ENCODE results near the gene TOMM40L. TPM values are rescaled to one million over a fixed set of nuclear protein-coding genes. Genes with fewer than 3 reads are reported as not detected.

The TOMM40L gene
- total RNA-seq, 1 donor from 2014 or later, result 8.6 TPM

DNA sequence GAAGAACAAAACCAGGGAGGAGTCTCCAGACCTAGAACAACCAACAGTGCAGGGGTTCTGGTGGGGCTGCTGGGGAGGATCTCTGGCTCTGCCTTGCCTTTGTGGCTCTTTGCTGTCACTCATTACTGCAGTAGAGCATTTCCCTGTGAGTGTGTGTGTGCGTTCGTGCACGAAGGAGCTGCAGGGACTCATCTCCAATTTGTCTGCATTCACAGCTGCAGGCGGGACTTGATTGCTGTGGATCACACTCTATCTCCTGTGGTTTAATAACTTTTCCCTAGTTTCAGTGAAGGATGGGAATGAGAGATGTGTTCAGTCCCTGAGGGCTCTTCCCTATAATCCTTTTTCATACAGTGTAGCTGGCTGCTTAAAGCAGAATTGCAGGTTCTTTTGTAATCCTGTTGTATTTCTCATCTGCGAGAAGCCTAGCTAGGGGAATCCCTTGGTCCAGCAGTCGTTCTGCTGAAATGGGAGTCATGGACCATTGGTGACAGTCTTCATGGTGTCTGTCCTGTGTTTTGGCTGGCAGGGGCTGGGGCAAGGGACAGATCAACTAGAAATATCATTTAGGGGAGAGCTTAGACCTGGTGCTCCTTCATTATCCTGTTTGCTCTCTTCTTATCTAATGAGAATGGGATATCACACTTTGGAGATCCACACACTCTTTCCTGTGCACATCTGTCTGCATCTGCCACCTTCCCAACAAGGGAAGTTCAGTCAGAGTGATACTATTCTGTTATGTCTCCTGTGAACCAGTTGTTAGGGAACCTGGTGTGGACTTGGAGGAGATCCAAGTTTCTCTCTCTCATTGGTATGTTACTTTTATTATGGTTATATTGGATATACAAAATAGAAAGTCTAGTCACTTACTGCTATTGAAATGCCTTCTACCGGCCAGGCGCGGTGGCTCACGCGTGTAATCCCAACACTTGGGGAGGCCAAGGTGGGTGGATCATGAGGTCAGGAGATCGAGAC is 35.7 kb downstream of the TOMM40L start:
- DNase-seq (ENCODE audit: extremely low spot score, unreplicated experiment), result no peak
- H3K4me3 Mint-ChIP-seq (ENCODE audit: unreplicated experiment), result no peak overlapping the region
- H3K9me3 Mint-ChIP-seq (ENCODE audit: unreplicated experiment), result peaks cover 5% of the 10 kb centered on the region
- peaks cover 3% of the 10 kb centered on the region for H3K36me3 Mint-ChIP-seq (ENCODE audit: unreplicated experiment)
- TF ChIP-seq, protein P1, sequence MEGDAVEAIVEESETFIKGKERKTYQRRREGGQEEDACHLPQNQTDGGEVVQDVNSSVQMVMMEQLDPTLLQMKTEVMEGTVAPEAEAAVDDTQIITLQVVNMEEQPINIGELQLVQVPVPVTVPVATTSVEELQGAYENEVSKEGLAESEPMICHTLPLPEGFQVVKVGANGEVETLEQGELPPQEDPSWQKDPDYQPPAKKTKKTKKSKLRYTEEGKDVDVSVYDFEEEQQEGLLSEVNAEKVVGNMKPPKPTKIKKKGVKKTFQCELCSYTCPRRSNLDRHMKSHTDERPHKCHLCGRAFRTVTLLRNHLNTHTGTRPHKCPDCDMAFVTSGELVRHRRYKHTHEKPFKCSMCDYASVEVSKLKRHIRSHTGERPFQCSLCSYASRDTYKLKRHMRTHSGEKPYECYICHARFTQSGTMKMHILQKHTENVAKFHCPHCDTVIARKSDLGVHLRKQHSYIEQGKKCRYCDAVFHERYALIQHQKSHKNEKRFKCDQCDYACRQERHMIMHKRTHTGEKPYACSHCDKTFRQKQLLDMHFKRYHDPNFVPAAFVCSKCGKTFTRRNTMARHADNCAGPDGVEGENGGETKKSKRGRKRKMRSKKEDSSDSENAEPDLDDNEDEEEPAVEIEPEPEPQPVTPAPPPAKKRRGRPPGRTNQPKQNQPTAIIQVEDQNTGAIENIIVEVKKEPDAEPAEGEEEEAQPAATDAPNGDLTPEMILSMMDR (IDR thresholded peaks at IDR 0.05), result no peak
- peaks cover 58% of the 10 kb centered on the region for H3K27me3 Mint-ChIP-seq (ENCODE audit: unreplicated experiment)
- no peak overlapping the region for H3K27ac Mint-ChIP-seq (ENCODE audit: unreplicated experiment)
- H3K4me1 Mint-ChIP-seq (ENCODE audit: unreplicated experiment), result peaks cover 22% of the 10 kb centered on the region

DNA sequence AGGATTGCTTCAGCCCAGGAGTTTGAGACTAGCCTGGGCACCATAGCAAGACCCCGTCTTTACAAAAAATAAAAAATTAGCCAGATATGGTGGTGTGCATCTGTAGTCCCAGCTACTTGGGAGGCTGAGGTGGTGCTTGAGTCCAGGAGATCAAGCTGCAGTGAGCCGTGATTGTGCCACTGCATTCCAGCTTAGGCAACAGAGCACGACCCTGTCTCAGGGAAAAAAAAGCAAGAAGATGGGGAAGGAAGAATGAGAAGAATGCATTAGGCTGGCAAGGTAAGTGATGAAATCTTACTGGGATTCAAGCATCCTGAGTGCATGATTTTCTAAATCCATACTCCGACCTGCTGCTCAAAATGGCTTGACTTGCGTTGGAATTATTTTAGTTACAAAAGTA is 39.4 kb downstream of the TOMM40L start:
- Mint-ChIP-seq H3K27ac (ENCODE audit: unreplicated experiment) (no peak overlapping the region), H3K27me3 (ENCODE audit: unreplicated experiment) (peaks cover 38% of the 10 kb centered on the region), H3K36me3 (ENCODE audit: unreplicated experiment) (no peaks in the 10 kb centered on the region), H3K9me3 (ENCODE audit: unreplicated experiment) (no peaks in the 10 kb centered on the region), H3K4me1 (ENCODE audit: unreplicated experiment) (peaks cover 14% of the 10 kb centered on the region), H3K4me3 (ENCODE audit: unreplicated experiment) (no peak overlapping the region)
- DNase-seq (ENCODE audit: extremely low spot score, unreplicated experiment), result no peak
- TF ChIP-seq, protein P1 (IDR thresholded peaks at IDR 0.05), result no peak

DNA sequence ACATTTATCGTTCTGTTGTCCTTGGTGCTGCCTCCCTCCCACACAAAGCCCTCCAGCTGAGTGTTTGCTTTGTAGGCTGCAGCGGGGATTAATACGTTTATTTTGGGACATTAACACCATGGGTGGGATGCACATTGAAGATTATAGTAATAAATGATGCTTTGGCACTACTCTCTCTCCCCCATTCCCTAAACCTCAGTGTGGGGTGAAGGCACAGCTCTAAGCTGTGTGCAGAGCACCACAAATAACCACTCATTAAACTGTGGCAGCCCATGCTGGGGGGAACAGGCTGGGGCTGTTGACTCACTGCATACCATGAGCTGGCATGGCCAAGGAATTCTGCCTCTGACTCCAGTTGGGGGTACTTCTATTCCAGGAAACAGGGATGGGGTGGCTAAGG is 40.3 kb downstream of the TOMM40L start:
- H3K4me1 Mint-ChIP-seq (ENCODE audit: unreplicated experiment), result peaks cover 10% of the 10 kb centered on the region
- peaks cover 29% of the 10 kb centered on the region for H3K27me3 Mint-ChIP-seq (ENCODE audit: unreplicated experiment)
- TF ChIP-seq, protein P1 (IDR thresholded peaks at IDR 0.05), result no peak
- H3K9me3 Mint-ChIP-seq (ENCODE audit: unreplicated experiment), result no peaks in the 10 kb centered on the region
- no peaks in the 10 kb centered on the region for H3K36me3 Mint-ChIP-seq (ENCODE audit: unreplicated experiment)
- H3K4me3 Mint-ChIP-seq (ENCODE audit: unreplicated experiment), result no peak overlapping the region
- DNase-seq (ENCODE audit: extremely low spot score, unreplicated experiment), result no peak
- H3K27ac Mint-ChIP-seq (ENCODE audit: unreplicated experiment), result no peak overlapping the region

DNA sequence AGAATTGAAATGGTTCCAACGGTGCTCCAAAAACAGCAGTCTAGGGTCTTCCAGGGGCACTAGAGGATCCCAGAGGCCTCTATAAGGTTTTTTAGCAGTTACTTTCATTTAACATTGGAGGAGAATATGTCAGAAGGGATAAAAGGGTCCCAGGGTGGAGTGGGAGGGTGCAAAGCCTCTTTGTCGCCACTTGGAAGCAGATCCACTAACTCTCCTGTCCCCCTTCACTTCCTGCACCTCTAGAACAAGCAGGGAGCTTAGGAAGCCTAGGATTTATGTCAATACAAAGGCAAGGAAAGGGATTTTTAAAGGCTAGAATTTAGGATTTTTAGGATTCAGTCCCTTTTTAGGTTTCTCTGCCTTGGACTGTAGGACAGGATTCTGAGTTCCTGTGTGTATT is 41.0 kb downstream of the TOMM40L start:
- DNase-seq (ENCODE audit: extremely low spot score, unreplicated experiment), result no peak
- peaks cover 26% of the 10 kb centered on the region for H3K27me3 Mint-ChIP-seq (ENCODE audit: unreplicated experiment)
- peaks cover 8% of the 10 kb centered on the region for H3K4me1 Mint-ChIP-seq (ENCODE audit: unreplicated experiment)
- no peak overlapping the region for H3K4me3 Mint-ChIP-seq (ENCODE audit: unreplicated experiment)
- H3K27ac Mint-ChIP-seq (ENCODE audit: unreplicated experiment), result no peak overlapping the region
- H3K36me3 Mint-ChIP-seq (ENCODE audit: unreplicated experiment), result no peaks in the 10 kb centered on the region
- H3K9me3 Mint-ChIP-seq (ENCODE audit: unreplicated experiment), result no peaks in the 10 kb centered on the region
- TF ChIP-seq, protein P1 (IDR thresholded peaks at IDR 0.05), result no peak

DNA sequence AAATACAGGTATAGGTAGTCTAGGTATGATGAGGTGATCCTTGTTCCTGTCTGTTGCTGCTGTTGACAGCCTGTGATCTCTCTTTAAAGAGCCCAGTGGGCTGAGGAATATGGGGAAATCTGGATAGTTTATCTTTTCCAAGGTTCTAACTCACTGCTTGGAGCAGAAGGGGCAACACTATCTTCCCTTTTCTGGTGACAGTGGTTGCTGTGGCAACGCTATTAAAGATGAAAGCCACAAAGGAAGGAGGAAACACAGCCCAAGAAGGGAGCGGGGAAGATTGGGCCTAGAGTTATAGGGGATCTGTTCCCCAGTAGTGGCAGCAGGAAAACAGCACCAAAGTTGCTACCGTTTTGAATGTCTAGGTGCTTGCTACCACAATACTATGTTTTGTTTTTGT is 41.5 kb downstream of the TOMM40L start:
- DNase-seq (ENCODE audit: extremely low spot score, unreplicated experiment), result no peak
- no peaks in the 10 kb centered on the region for H3K36me3 Mint-ChIP-seq (ENCODE audit: unreplicated experiment)
- H3K27me3 Mint-ChIP-seq (ENCODE audit: unreplicated experiment), result peaks cover 25% of the 10 kb centered on the region
- H3K4me3 Mint-ChIP-seq (ENCODE audit: unreplicated experiment), result no peak overlapping the region
- no peaks in the 10 kb centered on the region for H3K9me3 Mint-ChIP-seq (ENCODE audit: unreplicated experiment)
- H3K4me1 Mint-ChIP-seq (ENCODE audit: unreplicated experiment), result peaks cover 8% of the 10 kb centered on the region
- no peak overlapping the region for H3K27ac Mint-ChIP-seq (ENCODE audit: unreplicated experiment)
- TF ChIP-seq, protein P1 (IDR thresholded peaks at IDR 0.05), result no peak
